Thoracic aorta (tissue), 2 donors: ENCODE data around the gene SORD. TPM values are rescaled to one million over a fixed set of nuclear protein-coding genes. Genes with fewer than 3 reads are reported as not detected.
"Not testable (repeated sequence)": the region's sequence is repeated elsewhere in the genome, so short reads cannot be mapped to it uniquely, and the experiment has no call there.

Experiments used
- ATAC-seq: fragments of 150-250 bp; one replicate; pipeline ENCODE4 v1.8.0; 2017; ENCODE audit warnings: low read depth; ENCODE audit not compliant: insufficient number of reproducible peaks, low FRiP score
- DNase-seq: peaks from one replicate; pipeline ENCODE4 v3.0.0-alpha.2; 2020; ENCODE audit warnings: low spot score
- H3K27ac ChIP-seq, 2 donors: fragments of 200-600 bp; sonication (generic); 1 replicate in 1 of 2; 2 replicates in 1 of 2; pipeline ENCODE4 v1.5.1; 2016; ENCODE audit warnings: mild to moderate bottlenecking in 2 of 2, moderate library complexity in 2 of 2
- H3K27me3 ChIP-seq: fragments of 200-600 bp; sonication (generic); replicated peaks from 2 replicates; pipeline ENCODE4 v1.6.0; 2016; ENCODE audit warnings: mild to moderate bottlenecking; ENCODE audit not compliant: insufficient read depth
- H3K36me3 ChIP-seq: fragments of 200-600 bp; sonication (generic); one replicate; pipeline ENCODE4 v1.5.1; 2016
- H3K4me1 ChIP-seq, 2 donors: fragments of 200-600 bp; sonication (generic); 1 replicate in 1 of 2; 2 replicates in 1 of 2; pipeline versions ENCODE4 v1.5.1 to v1.6.0; 2016; ENCODE audit warnings: low read depth in 2 of 2, mild to moderate bottlenecking in 1 of 2; ENCODE audit not compliant: control insufficient read depth in 1 of 2
- H3K4me3 ChIP-seq: fragments of 200-600 bp; sonication (generic); 2 replicates; pipeline ENCODE4 v1.5.1; 2016; ENCODE audit warnings: mild to moderate bottlenecking
- H3K9me3 ChIP-seq: fragments of 200-600 bp; sonication (generic); 2 replicates; pipeline ENCODE4 v1.5.1; 2016
- CTCF ChIP-seq: fragments of 200-600 bp; sonication (generic); IDR thresholded peaks from one replicate; pipeline ENCODE4 v1.5.1; 2019; ENCODE audit warnings: antibody characterized with exemption
- total RNA-seq, 2 donors: library from RNA; depleted of rRNA; stranded (reverse); fragments of >200 nt; gene quantifications; one replicate each; pipeline versions ENCODE4 v1.1.0 to v1.2.3, GENCODE V29; 2016

Gene SORD
- total RNA-seq, 2 donors from 2014 or later, result 6.6 to 10.7 TPM

DNA sequence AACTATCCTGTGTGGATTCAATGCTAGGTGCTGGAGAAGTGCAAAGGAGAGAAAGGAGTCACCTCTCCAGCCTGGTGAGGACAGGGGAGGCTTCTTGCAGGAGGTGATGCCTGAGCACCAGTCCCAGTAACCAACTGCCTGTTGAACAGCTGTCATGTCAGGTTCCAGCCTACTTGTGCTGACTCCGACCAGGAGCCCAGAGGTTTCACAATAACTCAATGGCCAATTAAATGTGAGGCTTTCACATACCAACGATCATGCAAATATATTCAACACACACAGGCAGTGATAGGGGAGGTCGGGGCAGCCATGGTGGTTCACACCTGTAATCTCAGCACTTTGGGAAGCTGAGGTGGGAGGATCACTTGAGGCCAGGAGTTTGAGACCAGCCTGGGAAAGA, 7.7 kb downstream of the SORD start:
- no peak overlapping the region for H3K4me3 ChIP-seq
- no peak for DNase-seq
- no peaks in the 10 kb centered on the region for H3K27me3 ChIP-seq
- ATAC-seq, result no peak
- no peaks in the 10 kb centered on the region for H3K4me1 ChIP-seq
- H3K9me3 ChIP-seq, result no peaks in the 10 kb centered on the region
- no peak overlapping the region for H3K27ac ChIP-seq
- H3K36me3 ChIP-seq, result no peaks in the 10 kb centered on the region
- TF ChIP-seq CTCF, result no peak

- not testable (repeated sequence) for H3K9me3 ChIP-seq, DNase-seq, H3K4me1 ChIP-seq, H3K27me3 ChIP-seq, H3K36me3 ChIP-seq, H3K4me3 ChIP-seq, H3K27ac ChIP-seq, ATAC-seq
Measured at GRCh38 chr15:45031522-45032028, 8.6 kb downstream of the SORD start.

GRCh38 chr15:45032501-45032900, 9.5 kb downstream of the SORD start:
- ATAC-seq, H3K4me1 ChIP-seq, H3K36me3 ChIP-seq: not testable (repeated sequence)

GRCh38 chr15:45034087-45034486, 11.1 kb downstream of the SORD start:
- H3K36me3 ChIP-seq, H3K27ac ChIP-seq, H3K4me1 ChIP-seq, H3K9me3 ChIP-seq, H3K27me3 ChIP-seq, ATAC-seq, DNase-seq, H3K4me3 ChIP-seq: not testable (repeated sequence)

More at GRCh38 chr15:45032501-45032900, 9.5 kb downstream of the SORD start:
- H3K9me3 ChIP-seq, H3K27ac ChIP-seq, DNase-seq, H3K4me3 ChIP-seq, H3K27me3 ChIP-seq: not testable (repeated sequence)

- H3K36me3 ChIP-seq, H3K27me3 ChIP-seq, H3K9me3 ChIP-seq, H3K4me1 ChIP-seq, H3K4me3 ChIP-seq, DNase-seq, ATAC-seq, H3K27ac ChIP-seq: not testable (repeated sequence)
Measured at GRCh38 chr15:45034600-45035375, 11.8 kb downstream of the SORD start.

- H3K9me3 ChIP-seq, H3K4me3 ChIP-seq, H3K27ac ChIP-seq, DNase-seq, H3K27me3 ChIP-seq, ATAC-seq, H3K36me3 ChIP-seq, H3K4me1 ChIP-seq: not testable (repeated sequence)
- peak; percentile 82 for TF ChIP-seq CTCF
Measured at GRCh38 chr15:45036812-45037781, 14.1 kb downstream of the SORD start.

GRCh38 chr15:45037936-45038335, 14.9 kb downstream of the SORD start:
- Histone ChIP-seq H3K36me3 (no peaks in the 10 kb centered on the region), H3K9me3 (no peaks in the 10 kb centered on the region), H3K27ac (no peak overlapping the region), H3K4me1 (peaks cover 0 to 3% of the 10 kb centered on the region in 2 donors), H3K27me3 (no peaks in the 10 kb centered on the region), H3K4me3 (no peak overlapping the region)
- ATAC-seq (no peak), DNase-seq (no peak)
- TF ChIP-seq CTCF, result no peak

DNA sequence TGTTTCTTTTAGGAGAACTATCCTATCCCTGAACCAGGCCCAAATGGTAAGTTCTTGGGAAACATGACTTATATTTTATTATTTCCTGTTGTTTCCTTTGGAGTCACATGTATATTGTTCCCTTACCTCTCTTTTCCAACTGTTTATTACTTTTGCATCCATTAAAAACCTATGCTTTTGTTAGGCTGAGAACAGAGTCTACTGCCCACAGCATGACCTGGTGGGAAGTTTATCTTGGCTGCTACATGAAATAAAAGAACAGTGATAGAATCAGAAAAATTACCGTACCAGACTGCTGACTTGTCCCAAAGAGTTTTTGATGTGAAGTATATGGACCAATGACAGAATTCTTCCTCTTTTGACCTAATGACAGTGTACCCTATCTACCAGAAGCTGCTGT, 17.4 kb downstream of the SORD start:
- ATAC-seq, H3K4me3 ChIP-seq, H3K27me3 ChIP-seq, DNase-seq, H3K36me3 ChIP-seq, H3K9me3 ChIP-seq, H3K4me1 ChIP-seq, H3K27ac ChIP-seq: not testable (repeated sequence)

DNA sequence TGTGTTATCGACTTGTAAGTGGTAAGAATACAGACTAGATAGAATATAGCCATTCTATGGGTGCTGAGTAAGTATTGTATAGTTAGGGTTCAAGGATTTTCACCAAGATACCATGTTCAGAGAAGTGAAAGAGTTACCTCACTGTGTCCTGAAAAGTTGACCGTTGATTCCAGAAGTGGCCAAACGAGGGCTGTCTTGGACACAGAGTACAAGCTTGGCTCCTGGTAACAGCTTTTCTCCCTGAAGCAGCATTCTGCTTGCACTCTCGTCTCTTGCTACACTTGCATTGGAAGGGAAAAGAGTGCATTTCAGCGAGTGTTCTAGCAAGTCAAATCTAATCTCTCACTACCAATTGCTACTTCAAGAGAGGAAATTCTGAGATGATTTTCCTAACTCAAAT, 18.5 kb downstream of the SORD start:
- DNase-seq, H3K9me3 ChIP-seq, H3K36me3 ChIP-seq, H3K27ac ChIP-seq, H3K4me3 ChIP-seq, H3K4me1 ChIP-seq, ATAC-seq, H3K27me3 ChIP-seq: not testable (repeated sequence)
